Measurements from ENCODE around the gene IFT43.

DNA sequence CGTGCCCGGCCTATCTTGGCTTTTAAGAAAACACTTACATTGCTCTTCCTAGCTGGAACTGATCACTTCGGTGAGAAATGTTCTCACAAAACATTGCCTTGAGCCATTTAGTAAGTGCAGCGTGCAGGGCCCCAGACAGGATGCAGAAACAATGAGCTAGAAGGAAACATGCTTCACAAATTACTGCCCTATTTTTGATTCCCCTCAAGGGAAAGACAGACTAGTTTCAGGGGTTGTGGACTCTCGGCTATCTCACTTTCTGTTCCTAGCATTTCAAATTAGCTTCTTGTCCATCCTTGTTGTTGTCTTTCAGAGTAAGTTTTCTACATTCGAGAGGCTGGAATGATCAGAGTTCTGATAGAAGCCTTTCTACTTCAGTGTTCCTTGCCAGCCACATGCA is 25.3 kb upstream of the IFT43 start:
- TF ChIP-seq POLR2A (IDR thresholded peaks at IDR 0.05; ENCODE audit: low read length): no peak
- no peak for TF ChIP-seq GATA1 (IDR thresholded peaks at IDR 0.05; ENCODE audit: low read depth, low read length)

All from erythroblast (primary cell).